SK-N-SH treated with all-trans-retinoic acid at 6 μM for 48 hours (cell line): ENCODE results near the gene BUD13.
"Not testable (repeated sequence)": the region's sequence is repeated elsewhere in the genome, so short reads cannot be mapped to it uniquely, and the experiment has no call there.

ENCODE experiments used
- ATAC-seq: fragments of 200-7000 bp; cut with Tn5 transposase; 3 replicates; pipeline ENCODE4 v1.9.1; 2020; ENCODE audit warnings: mild to moderate bottlenecking, moderate library complexity
- ARNTL ChIP-seq: fragments of 450-650 bp; formaldehyde crosslinking; IDR thresholded peaks from 2 replicates; pipeline ENCODE4 v1.5.0; 2020; ENCODE audit warnings: low read depth, mild to moderate bottlenecking, moderate library complexity, borderline replicate concordance
- BACH2 ChIP-seq: fragments of 250-450 bp; sonication (Bioruptor Pico); IDR thresholded peaks from 2 replicates; pipeline ENCODE4 v1.9.0; 2021; ENCODE audit warnings: mild to moderate bottlenecking, borderline replicate concordance
- ESRRG ChIP-seq: fragments of 250-450 bp; sonication (Bioruptor Pico); IDR thresholded peaks from 2 replicates; pipeline ENCODE4 v1.6.1; 2021; ENCODE audit warnings: mild to moderate bottlenecking
- GLIS3 ChIP-seq: fragments of 250-450 bp; sonication (Bioruptor Pico); IDR thresholded peaks from 2 replicates; pipeline ENCODE4 v1.5.0; 2020; ENCODE audit warnings: mild to moderate bottlenecking, moderate library complexity
- ISL1 ChIP-seq: fragments of 250-450 bp; sonication (Bioruptor Pico); IDR thresholded peaks from 2 replicates; pipeline ENCODE4 v2.1.2; 2022; ENCODE audit warnings: mild to moderate bottlenecking, moderate library complexity
- POU6F1 ChIP-seq: fragments of 250-450 bp; sonication (Bioruptor Pico); IDR thresholded peaks from 2 replicates; pipeline ENCODE4 v1.8.0; 2021; ENCODE audit warnings: low read depth, mild to moderate bottlenecking, moderate library complexity, borderline replicate concordance
- PPARA ChIP-seq: fragments of 250-450 bp; sonication (Bioruptor Pico); IDR thresholded peaks from 2 replicates; pipeline ENCODE4 v1.5.0; 2020; ENCODE audit warnings: mild to moderate bottlenecking, borderline replicate concordance
- RARB ChIP-seq: fragments of 250-450 bp; sonication (Bioruptor Pico); IDR thresholded peaks from 2 replicates; pipeline ENCODE4 v1.8.0; 2021; ENCODE audit warnings: mild to moderate bottlenecking, moderate library complexity
- SNAI2 ChIP-seq: fragments of 250-450 bp; sonication (Bioruptor Pico); IDR thresholded peaks from 2 replicates; pipeline ENCODE4 v1.5.0; 2020; ENCODE audit warnings: mild to moderate bottlenecking, moderate library complexity
- TCF4 ChIP-seq: fragments of 250-450 bp; sonication (Bioruptor Pico); IDR thresholded peaks from 2 replicates; pipeline ENCODE4 v1.8.0; 2021; ENCODE audit warnings: mild to moderate bottlenecking, moderate library complexity, borderline replicate concordance
- TOX ChIP-seq: fragments of 250-450 bp; sonication (Bioruptor Pico); IDR thresholded peaks from 2 replicates; pipeline ENCODE4 v1.8.0; 2021; ENCODE audit warnings: mild to moderate bottlenecking, moderate library complexity, borderline replicate concordance
- TSHZ2 ChIP-seq: fragments of 250-450 bp; sonication (Bioruptor Pico); IDR thresholded peaks from 2 replicates; pipeline ENCODE4 v1.5.0; 2020; ENCODE audit warnings: mild to moderate bottlenecking, moderate library complexity
- ZFP3 ChIP-seq: fragments of 250-450 bp; sonication (Bioruptor Pico); IDR thresholded peaks from 2 replicates; pipeline ENCODE4 v1.5.0; 2020; ENCODE audit warnings: mild to moderate bottlenecking, moderate library complexity
- ZFP30 ChIP-seq: fragments of 450-650 bp; formaldehyde crosslinking; IDR thresholded peaks from 2 replicates; pipeline ENCODE4 v1.5.0; 2022; ENCODE audit warnings: mild to moderate bottlenecking, moderate library complexity
- ZNF565 ChIP-seq: fragments of 450-650 bp; formaldehyde crosslinking; conservative IDR thresholded peaks from 2 replicates; pipeline ENCODE4 v1.5.0; 2020; ENCODE audit warnings: low read depth, mild to moderate bottlenecking, moderate library complexity
- ZNF70 ChIP-seq: fragments of 450-650 bp; formaldehyde crosslinking; IDR thresholded peaks from 2 replicates; pipeline ENCODE4 v1.5.0; 2020; ENCODE audit warnings: mild to moderate bottlenecking, moderate library complexity
- ZNF8 ChIP-seq: fragments of 450-650 bp; formaldehyde crosslinking; IDR thresholded peaks from 2 replicates; pipeline ENCODE4 v1.5.0; 2020; ENCODE audit warnings: mild to moderate bottlenecking, moderate library complexity
- TF ChIP-seq, protein P1 (sequence below): fragments of 250-450 bp; sonication (Bioruptor Pico); IDR thresholded peaks from 2 replicates; pipeline ENCODE4 v1.5.1; 2020; ENCODE audit warnings: low read depth, mild to moderate bottlenecking, moderate library complexity
- TF ChIP-seq, protein P2 (sequence below): fragments of 250-450 bp; sonication (Bioruptor Pico); IDR thresholded peaks from 2 replicates; pipeline ENCODE4 v1.5.1; 2021; ENCODE audit warnings: mild to moderate bottlenecking, moderate library complexity

The BUD13 gene

GRCh38 chr11:116774661-116775060 lies 1.9 kb upstream of the BUD13 start:
- no peak for ATAC-seq

DNA sequence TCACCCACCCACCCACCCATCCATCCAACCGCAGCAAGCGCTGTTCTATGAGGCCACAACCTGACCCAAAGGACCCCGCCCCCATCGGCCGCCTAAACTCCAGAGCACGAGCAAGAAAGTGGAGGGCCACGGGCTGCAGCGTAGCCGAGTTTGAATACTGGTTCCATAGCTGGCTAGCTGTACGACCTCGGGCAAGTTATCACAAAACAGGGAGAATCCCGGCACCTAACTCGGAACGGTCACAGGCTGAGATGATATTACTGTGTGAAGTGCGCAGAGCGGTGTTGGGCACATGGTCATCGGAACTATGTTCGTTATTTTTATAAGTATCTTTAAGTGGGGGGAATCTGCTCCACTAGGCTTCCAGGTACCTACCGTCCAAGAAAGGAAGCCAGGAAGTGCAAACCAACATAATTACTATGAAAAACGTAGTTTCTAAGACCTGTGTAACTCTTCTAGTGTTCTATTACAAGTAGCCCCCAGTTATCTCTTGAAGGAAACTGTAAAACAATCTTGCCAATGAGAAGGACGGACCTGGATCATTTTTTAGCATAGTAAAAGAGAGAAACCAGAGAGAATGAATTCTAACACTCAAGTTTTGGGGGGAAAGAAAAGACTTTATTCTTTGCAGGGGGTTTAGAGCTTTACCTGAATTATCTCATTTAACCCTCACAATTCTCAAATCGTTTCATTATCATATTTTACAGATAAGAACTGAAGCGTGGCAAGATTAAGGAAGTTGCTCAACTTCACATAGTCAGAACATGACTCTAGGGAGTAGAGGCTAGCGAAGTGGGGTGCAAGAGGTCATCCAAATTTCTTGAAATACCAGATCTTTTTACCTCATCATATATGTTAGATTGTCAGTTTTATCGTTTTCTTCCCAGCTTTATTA lies 663 bp upstream of the BUD13 start:
- no peak for TF ChIP-seq BACH2 (CRISPR knock-in tag)
- TF ChIP-seq ZFP3 (CRISPR knock-in tag) = no peak

More at GRCh38 chr11:116774661-116775060, 1.9 kb upstream of the BUD13 start:
- no peak for TF ChIP-seq ARNTL (CRISPR knock-in tag)
- TF ChIP-seq ZFP3 (CRISPR knock-in tag) = no peak
- TF ChIP-seq TSHZ2 (CRISPR knock-in tag) = no peak
- no peak for TF ChIP-seq ISL1 (CRISPR knock-in tag)
- TF ChIP-seq TCF4 (CRISPR knock-in tag) = no peak

GRCh38 chr11:116771935-116772334 lies 852 bp downstream of the BUD13 start:
- TF ChIP-seq ZFP30 (CRISPR knock-in tag) (no peak), ZNF70 (CRISPR knock-in tag) (no peak), SNAI2 (CRISPR knock-in tag) (no peak), TOX (no peak), TSHZ2 (CRISPR knock-in tag) (no peak)
- no peak for ATAC-seq

More for the DNA sequence above, 663 bp upstream of the BUD13 start:
- peak; percentile 80 for ATAC-seq

DNA sequence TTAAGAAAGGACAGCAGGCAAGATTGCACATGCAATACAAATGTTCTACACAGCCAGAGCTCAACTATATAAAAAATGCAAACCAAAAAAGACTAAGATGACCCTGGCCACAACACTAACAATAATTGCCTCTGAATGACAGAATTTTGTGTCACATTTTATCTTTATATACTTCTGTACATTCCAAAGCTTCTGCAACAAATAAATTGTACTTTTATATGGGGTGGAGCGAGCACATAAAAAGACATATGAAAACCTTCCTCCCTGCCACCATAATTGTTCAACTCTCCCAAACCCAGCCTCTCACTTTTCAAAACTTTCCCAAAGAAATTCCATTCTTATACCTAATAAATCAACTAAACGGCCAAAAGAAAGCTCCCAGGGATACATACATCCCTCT lies 10.7 kb downstream of the BUD13 start:
- ATAC-seq = no peak
- no peak for TF ChIP-seq POU6F1 (CRISPR knock-in tag)
- no peak for TF ChIP-seq TCF4 (CRISPR knock-in tag)
- TF ChIP-seq ESRRG (CRISPR knock-in tag) = no peak
- TF ChIP-seq PPARA (CRISPR knock-in tag) = no peak
- TF ChIP-seq ISL1 (CRISPR knock-in tag) = no peak
- no peak for TF ChIP-seq ZNF8 (CRISPR knock-in tag)
- no peak for TF ChIP-seq GLIS3
- no peak for TF ChIP-seq TSHZ2 (CRISPR knock-in tag)
- TF ChIP-seq BACH2 (CRISPR knock-in tag) = no peak
- TF ChIP-seq, protein P1, sequence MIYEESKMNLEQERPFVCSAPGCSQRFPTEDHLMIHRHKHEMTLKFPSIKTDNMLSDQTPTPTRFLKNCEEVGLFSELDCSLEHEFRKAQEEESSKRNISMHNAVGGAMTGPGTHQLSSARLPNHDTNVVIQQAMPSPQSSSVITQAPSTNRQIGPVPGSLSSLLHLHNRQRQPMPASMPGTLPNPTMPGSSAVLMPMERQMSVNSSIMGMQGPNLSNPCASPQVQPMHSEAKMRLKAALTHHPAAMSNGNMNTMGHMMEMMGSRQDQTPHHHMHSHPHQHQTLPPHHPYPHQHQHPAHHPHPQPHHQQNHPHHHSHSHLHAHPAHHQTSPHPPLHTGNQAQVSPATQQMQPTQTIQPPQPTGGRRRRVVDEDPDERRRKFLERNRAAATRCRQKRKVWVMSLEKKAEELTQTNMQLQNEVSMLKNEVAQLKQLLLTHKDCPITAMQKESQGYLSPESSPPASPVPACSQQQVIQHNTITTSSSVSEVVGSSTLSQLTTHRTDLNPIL (CRISPR knock-in tag) = no peak
- TF ChIP-seq RARB (CRISPR knock-in tag) = no peak
- TF ChIP-seq ZNF70 (CRISPR knock-in tag) = no peak
- TF ChIP-seq, protein P2, sequence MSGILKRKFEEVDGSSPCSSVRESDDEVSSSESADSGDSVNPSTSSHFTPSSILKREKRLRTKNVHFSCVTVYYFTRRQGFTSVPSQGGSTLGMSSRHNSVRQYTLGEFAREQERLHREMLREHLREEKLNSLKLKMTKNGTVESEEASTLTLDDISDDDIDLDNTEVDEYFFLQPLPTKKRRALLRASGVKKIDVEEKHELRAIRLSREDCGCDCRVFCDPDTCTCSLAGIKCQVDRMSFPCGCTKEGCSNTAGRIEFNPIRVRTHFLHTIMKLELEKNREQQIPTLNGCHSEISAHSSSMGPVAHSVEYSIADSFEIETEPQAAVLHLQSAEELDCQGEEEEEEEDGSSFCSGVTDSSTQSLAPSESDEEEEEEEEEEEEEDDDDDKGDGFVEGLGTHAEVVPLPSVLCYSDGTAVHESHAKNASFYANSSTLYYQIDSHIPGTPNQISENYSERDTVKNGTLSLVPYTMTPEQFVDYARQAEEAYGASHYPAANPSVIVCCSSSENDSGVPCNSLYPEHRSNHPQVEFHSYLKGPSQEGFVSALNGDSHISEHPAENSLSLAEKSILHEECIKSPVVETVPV (CRISPR knock-in tag) = no peak
- no peak for TF ChIP-seq ZNF565 (CRISPR knock-in tag)

- ATAC-seq = not testable (repeated sequence)
These were observed 16.7 kb downstream of the BUD13 start for GRCh38 chr11:116756044-116756443.
